HEK293T (cell line): ENCODE data around the gene MGAT5.

ENCODE experiments used
- HDGF ChIP-seq: fragments of 450-650 bp; IDR thresholded peaks from 2 replicates; pipeline ENCODE4 v1.6.1; 2017; ENCODE audit warnings: antibody characterized with exemption, borderline replicate concordance
- SUZ12 ChIP-seq: fragments of 450-650 bp; IDR thresholded peaks from 2 replicates; pipeline ENCODE4 v1.6.1; 2016; ENCODE audit warnings: mild to moderate bottlenecking

GRCh38 chr2:134319596-134320254, 65.9 kb downstream of the MGAT5 start:
- TF ChIP-seq SUZ12 (no peak), HDGF (no peak)
